Cardiac fibroblast (primary cell): ENCODE data around the gene SLC27A2.
"Not testable (repeated sequence)": the region's sequence is repeated elsewhere in the genome, so short reads cannot be mapped to it uniquely, and the experiment has no call there.

ENCODE experiments used
- DNase-seq, 2 donors: peaks; one replicate each; pipeline versions ENCODE4 v3.0.0 to v3.0.0-alpha.2; 2010; ENCODE audit warnings: low read depth in 2 of 2
- H3K4me3 ChIP-seq, 2 donors: replicated peaks in 1 of 2; 1 replicate in 1 of 2; 2 replicates in 1 of 2; pipeline ENCODE4 v1.5.1; 2011; ENCODE audit warnings: low read depth in 2 of 2, low read length in 2 of 2, mild to moderate bottlenecking in 2 of 2, moderate library complexity in 1 of 2
- TF ChIP-seq, protein P1 (sequence below): IDR thresholded peaks from one replicate; pipeline ENCODE4 v1.5.1; 2011; ENCODE audit warnings: low read depth, mild to moderate bottlenecking, low read length, inconsistent platforms

Gene SLC27A2

DNA sequence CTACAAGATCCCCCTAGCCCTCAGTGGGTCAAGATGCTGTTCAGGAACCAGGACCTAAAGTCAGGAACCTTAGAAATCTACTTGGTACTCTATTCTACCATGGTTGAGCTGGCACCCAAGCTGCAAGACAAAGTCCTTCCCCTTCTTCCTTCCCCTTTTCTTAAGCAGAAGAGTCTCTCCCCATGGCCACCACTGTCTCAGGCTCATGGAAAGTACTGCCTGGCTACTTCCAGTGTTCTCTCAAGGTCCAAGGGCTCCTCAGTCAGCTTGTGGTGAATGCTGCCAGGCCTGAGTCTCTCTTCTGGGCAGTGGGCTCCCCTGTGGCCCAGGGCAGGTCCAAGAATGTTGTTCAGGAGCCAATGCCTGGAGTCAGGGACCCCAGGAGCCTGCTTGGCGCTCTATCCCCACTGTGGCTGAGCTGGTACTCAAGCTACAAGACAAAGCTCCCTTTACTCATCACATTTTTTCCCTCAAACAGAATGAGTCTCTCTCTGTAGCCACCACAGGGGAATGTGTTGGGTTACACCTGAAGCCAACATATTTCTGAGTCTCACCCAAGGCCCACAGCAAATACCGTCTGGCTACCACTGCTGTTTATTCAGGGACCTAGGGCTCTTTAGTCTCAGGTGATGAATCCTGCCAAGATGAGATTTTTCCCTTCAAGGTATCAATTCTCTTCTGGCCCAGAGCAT lies 18.1 kb upstream of the SLC27A2 start:
- DNase-seq: no peak
- TF ChIP-seq, protein P1, sequence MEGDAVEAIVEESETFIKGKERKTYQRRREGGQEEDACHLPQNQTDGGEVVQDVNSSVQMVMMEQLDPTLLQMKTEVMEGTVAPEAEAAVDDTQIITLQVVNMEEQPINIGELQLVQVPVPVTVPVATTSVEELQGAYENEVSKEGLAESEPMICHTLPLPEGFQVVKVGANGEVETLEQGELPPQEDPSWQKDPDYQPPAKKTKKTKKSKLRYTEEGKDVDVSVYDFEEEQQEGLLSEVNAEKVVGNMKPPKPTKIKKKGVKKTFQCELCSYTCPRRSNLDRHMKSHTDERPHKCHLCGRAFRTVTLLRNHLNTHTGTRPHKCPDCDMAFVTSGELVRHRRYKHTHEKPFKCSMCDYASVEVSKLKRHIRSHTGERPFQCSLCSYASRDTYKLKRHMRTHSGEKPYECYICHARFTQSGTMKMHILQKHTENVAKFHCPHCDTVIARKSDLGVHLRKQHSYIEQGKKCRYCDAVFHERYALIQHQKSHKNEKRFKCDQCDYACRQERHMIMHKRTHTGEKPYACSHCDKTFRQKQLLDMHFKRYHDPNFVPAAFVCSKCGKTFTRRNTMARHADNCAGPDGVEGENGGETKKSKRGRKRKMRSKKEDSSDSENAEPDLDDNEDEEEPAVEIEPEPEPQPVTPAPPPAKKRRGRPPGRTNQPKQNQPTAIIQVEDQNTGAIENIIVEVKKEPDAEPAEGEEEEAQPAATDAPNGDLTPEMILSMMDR: no peak
- H3K4me3 ChIP-seq: no peak overlapping the region

DNA sequence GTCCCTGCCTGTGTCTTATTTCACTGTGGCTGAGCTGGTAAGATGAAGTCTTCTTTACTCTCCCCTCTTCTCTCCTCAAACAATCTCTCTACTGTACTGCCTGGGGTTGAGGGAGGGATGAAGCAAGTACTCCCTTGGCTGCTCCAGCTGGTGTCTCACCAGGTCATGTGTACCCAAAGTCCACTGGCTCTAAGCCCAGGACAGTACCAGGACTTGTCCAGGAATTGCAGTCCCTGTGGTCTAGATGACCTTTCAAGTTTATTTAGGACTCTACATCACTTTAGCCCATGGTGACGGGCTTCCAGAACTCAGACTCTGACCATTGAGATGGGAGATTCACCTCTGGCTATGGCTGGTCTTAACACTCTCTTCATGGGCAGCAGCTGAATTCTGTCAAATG lies 17.5 kb upstream of the SLC27A2 start:
- DNase-seq: peak; percentile 27 to 29
- no peak overlapping the region for H3K4me3 ChIP-seq
- TF ChIP-seq, protein P1: no peak

DNA sequence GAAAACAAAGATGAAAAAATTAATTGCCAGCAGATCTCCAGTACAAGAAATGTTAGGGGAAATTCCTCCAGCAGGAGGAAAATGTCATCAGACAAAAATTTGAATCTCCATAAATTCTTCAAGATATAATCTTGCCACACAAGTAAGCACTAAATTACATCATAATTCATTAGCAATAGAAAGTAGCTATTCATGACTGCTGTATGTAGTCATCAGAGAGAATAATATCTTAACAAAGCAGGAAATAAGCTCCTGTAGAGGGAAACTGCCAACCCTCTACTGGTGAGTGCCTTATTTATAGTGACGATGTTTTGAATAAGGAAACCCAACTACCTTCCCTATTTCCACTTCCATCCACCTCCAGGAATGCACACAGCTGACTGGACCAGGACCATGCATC lies 15.8 kb upstream of the SLC27A2 start:
- TF ChIP-seq, protein P1: no peak
- no peak overlapping the region for H3K4me3 ChIP-seq
- DNase-seq: peak; percentile 67 to 76

DNA sequence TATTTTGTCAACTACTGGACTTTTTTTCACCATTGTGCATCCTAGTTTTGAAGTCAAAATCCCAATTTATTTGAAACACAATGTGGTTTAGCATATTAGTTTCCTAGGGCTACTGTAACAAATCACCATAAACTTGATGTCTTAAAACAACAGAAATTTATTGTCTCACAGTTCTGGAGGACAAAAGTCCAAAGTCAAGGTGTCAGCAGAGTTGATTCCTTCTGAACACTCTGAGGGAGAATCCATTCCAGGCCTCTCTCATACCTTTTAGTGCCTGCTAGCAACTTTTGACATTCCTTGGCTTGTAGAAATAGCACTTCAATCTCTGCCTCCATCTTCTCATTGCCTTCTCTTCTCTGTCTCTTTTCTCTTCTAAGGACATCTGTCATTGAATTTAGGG lies 14.9 kb upstream of the SLC27A2 start:
- TF ChIP-seq, protein P1: no peak
- H3K4me3 ChIP-seq: no peak overlapping the region
- DNase-seq: no peak

DNA sequence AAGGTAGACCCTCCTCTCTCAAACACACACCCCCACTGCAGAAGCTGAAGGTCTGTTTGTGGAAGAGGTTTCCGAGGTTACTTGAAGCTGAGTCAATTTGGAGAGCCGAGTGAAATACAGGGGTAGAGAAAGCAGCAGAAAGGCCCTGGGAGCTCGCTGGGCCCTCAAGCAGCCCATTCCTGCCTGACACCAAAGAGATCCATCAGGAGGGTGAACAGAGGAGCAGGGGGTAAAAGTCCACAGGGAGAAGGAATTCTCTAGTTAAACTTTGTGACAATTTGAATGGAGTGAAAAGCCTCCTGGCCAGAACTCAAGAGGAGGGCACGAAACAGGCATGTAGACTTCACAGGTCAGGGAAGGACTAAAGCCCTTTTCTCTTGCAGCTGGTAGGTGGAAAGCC lies 13.6 kb upstream of the SLC27A2 start:
- no peak overlapping the region for H3K4me3 ChIP-seq
- no peak for DNase-seq
- TF ChIP-seq, protein P1: no peak

DNA sequence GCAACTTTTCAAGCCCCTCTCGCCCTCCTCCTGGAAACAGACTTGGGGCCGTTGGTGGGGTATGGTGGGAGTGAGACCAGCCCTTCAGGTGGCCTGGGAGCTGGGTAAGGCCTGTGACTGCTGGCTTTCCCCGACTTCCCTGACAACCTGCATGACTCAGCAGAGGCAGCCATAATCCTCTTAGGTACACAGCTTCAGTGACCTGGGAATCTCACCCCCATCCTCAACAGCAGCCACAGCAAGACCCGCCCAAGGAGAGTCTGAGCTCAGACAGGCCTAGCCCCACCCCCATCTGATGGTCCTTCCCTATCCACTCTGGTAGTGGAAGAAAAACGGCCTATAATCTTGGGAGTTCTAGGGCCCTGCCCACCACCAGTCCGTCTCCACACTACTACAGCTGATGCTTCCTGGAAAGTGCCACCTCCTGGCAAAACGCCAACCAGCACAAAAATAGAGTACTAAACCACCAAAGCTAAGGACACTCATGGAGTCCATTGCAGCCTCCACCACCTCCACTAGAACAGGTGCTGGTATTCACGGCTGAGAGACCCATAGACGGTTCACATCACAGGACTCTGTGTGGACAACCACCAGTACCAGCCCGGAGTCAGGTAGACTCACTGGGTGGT lies 13.1 kb upstream of the SLC27A2 start:
- H3K4me3 ChIP-seq: no peak overlapping the region
- DNase-seq: no peak
- TF ChIP-seq, protein P1: no peak

DNA sequence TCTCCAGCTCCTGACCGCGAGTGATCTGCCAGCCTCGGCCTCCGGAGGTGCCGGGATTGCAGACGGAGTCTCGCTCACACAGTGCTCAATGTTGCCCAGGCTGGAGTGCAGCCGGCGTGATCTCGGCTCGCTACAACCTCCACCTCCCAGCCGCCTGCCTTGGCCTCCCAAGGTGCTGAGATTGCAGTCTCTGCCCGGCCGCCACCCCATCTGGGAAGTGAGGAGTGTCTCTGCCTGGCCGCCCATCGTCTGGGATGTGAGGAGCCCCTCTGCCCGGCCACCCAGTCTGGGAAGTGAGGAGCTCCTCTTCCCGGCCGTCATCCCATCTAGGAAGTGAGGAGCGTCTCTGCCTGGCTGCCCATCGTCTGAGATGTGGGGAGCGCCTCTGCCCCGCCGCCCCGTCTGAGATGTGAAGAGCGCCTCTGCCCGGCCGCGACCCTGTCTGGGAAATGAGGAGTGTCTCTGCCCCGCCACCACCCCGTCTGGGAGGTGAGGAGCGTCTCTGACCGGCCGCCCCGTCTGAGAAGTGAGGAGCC lies 9.6 kb upstream of the SLC27A2 start:
- not testable (repeated sequence) for DNase-seq, H3K4me3 ChIP-seq
